GM12878 (cell line): ENCODE data around the gene TMSB4X. TPM values are rescaled to one million over a fixed set of nuclear protein-coding genes. Genes with fewer than 3 reads are reported as not detected.

Experiments
- ATAC-seq: fragments of 200-7000 bp; cut with Tn5 transposase; 3 replicates; pipeline ENCODE4 v1.9.1; 2020; ENCODE audit warnings: mild to moderate bottlenecking, moderate library complexity
- BruUV-seq: library from RNA; stranded (reverse); fragments of 400-500 nt; replicated peaks from 2 replicates; lab custom pipeline; 2021; lab: Mats Ljungman, UMichigan
- CTCF ChIA-PET: fragments of 300-600 bp; sonication (Branson Sonifier 250); formaldehyde crosslinking; extraction: SDS; loops from one replicate; lab custom pipeline; 2021; ENCODE audit warnings: inconsistent platforms; lab: Yijun Ruan, JAX
- POLR2A ChIA-PET: fragments of 350-600 bp; formaldehyde crosslinking; extraction: SDS; loops from one replicate; lab custom pipeline; 2021; ENCODE audit warnings: inconsistent platforms; lab: Charles Lee
- RAD21 ChIA-PET: fragments of 300-600 bp; sonication (Branson Sonifier 250); formaldehyde crosslinking; loops from one replicate; lab custom pipeline; 2023; ENCODE audit warnings: antibody characterized with exemption; ENCODE audit not compliant: unreplicated experiment; lab: Charles Lee
- SMC1A ChIA-PET: fragments of 300-600 bp; sonication (Branson Sonifier 250); formaldehyde crosslinking; loops from one replicate; lab custom pipeline; 2023; ENCODE audit not compliant: unreplicated experiment, uncharacterized antibody; lab: Charles Lee
- DNase-seq: peaks from one replicate; pipeline ENCODE4 v3.0.0-alpha.2; 2011; ENCODE audit warnings: low read depth, low spot score
- FAIRE-seq: peaks from 3 replicates; lab custom pipeline; 2011; peaks lifted over from hg19 to GRCh38; lab: Jason Lieb, UNC
- H2AFZ ChIP-seq: 2 replicates; pipeline ENCODE4 v1.6.0; 2011; ENCODE audit warnings: low read depth, low read length, control low read depth; ENCODE audit not compliant: control insufficient read depth
- H3K27ac ChIP-seq: 2 replicates; pipeline ENCODE4 v1.5.1; 2011; ENCODE audit warnings: control low read depth; ENCODE audit not compliant: control insufficient read depth, insufficient read depth
- H3K27me3 ChIP-seq, 2 experiments: replicated peaks in 1 of 2; 2 replicates each; pipeline versions ENCODE4 v1.6.0 to v1.6.1; 2011; ENCODE audit warnings: low read length in 1 of 2; ENCODE audit not compliant: control insufficient read depth in 2 of 2, insufficient read depth in 2 of 2
- H3K36me3 ChIP-seq, 2 experiments: 2 replicates each; pipeline ENCODE4 v1.5.1; 2011; ENCODE audit warnings: low read length in 1 of 2; ENCODE audit not compliant: control insufficient read depth in 2 of 2, insufficient read depth in 2 of 2
- H3K4me1 ChIP-seq: 2 replicates; pipeline ENCODE4 v1.6.1; 2011; ENCODE audit warnings: mild to moderate bottlenecking, low read length, moderate library complexity, mixed read lengths; ENCODE audit not compliant: control insufficient read depth, insufficient read depth
- H3K4me2 ChIP-seq: 2 replicates; pipeline ENCODE4 v1.6.0; 2011; ENCODE audit warnings: control low read depth; ENCODE audit not compliant: control insufficient read depth, insufficient read depth
- H3K4me3 ChIP-seq: fragments of 200-600 bp; sonication (generic); 2 replicates; pipeline ENCODE4 v1.5.1; 2016
- H3K79me2 ChIP-seq: 2 replicates; pipeline ENCODE4 v1.6.0; 2011; ENCODE audit warnings: low read length; ENCODE audit not compliant: control insufficient read depth, insufficient read depth
- H3K9ac ChIP-seq: 2 replicates; pipeline ENCODE4 v1.8.0; 2011; ENCODE audit warnings: low read length, control low read depth, mixed read lengths; ENCODE audit not compliant: control insufficient read depth, insufficient read depth
- H3K9me3 ChIP-seq: replicated peaks from 3 replicates; pipeline ENCODE4 v1.5.1; 2011; ENCODE audit warnings: mild to moderate bottlenecking, low read length; ENCODE audit not compliant: control insufficient read depth, insufficient read depth
- H4K20me1 ChIP-seq: 2 replicates; pipeline ENCODE4 v1.6.0; 2011; ENCODE audit not compliant: control insufficient read depth, insufficient read depth
- ASH2L ChIP-seq: fragments of 300-600, 200-600 bp; sonication (generic); IDR thresholded peaks from 2 replicates; pipeline ENCODE4 v1.6.1; 2017; ENCODE audit warnings: low read depth, mild to moderate bottlenecking, borderline replicate concordance
- EGR1 ChIP-seq, 2 experiments: IDR thresholded peaks; 1 replicate in 1 of 2; 2 replicates in 1 of 2; pipeline ENCODE4 v1.6.1; 2011 to 2012; ENCODE audit warnings: low read depth in 2 of 2, low read length in 2 of 2, borderline replicate concordance in 1 of 2, mild to moderate bottlenecking in 1 of 2, moderate library complexity in 1 of 2
- HDGF ChIP-seq: fragments of 450-650 bp; IDR thresholded peaks from 2 replicates; pipeline ENCODE4 v1.6.1; 2016; ENCODE audit warnings: antibody characterized with exemption
- JUNB ChIP-seq: IDR thresholded peaks from 2 replicates; pipeline ENCODE4 v1.6.1; 2016; ENCODE audit warnings: antibody characterized with exemption, mild to moderate bottlenecking
- PKNOX1 ChIP-seq: fragments of 450-650 bp; IDR thresholded peaks from 2 replicates; pipeline ENCODE4 v1.6.1; 2016; ENCODE audit warnings: mild to moderate bottlenecking
- SREBF2 ChIP-seq: IDR thresholded peaks from 2 replicates; pipeline ENCODE4 v1.6.1; 2012; ENCODE audit warnings: mild to moderate bottlenecking, low read length
- WRNIP1 ChIP-seq: IDR thresholded peaks from 2 replicates; pipeline ENCODE4 v1.6.1; 2011; ENCODE audit warnings: low read depth, low read length, improper control_type of control experiment, borderline replicate concordance
- ZNF384 ChIP-seq: IDR thresholded peaks from 2 replicates; pipeline ENCODE4 v1.6.1; 2012; ENCODE audit warnings: low read depth, mild to moderate bottlenecking, low read length, improper control_type of control experiment, borderline replicate concordance
- WGBS: methylation state at CpG from one replicate; pipeline ENCODE4 v1.1.6; 2016; ENCODE audit warnings: low lambda C conversion rate; ENCODE audit not compliant: insufficient replicate concordance, insufficient coverage; ENCODE audit errors: missing lambda C conversion rate; 5-methylcytosine and 5-hydroxymethylcytosine counted together
- in situ Hi-C: fragments of 300-500 bp; cut with MboI; formaldehyde crosslinking; loops from 9 replicates; pipeline ENCODE4 v1.14.3; 2018; ENCODE audit warnings: mixed read lengths
- intact Hi-C: fragments of 100-400 bp; cut with micrococcal nuclease; formaldehyde crosslinking; loops from one replicate; pipeline ENCODE4 v1.14.2; 2022; ENCODE audit not compliant: unreplicated experiment
- polyA plus RNA-seq, 11 experiments: library from polyadenylated mRNA; depleted of rRNA in 4 of 11; unstranded in 6 of 11; stranded (reverse) in 5 of 11; fragments of >200 nt; fragmentation: Nextera tagmentation in 4 of 11; fragmentation: Illumina TruSeq in 1 of 11; extraction: Ambion mirVana in 4 of 11; extraction: Trizol in 1 of 11; gene quantifications; 1 replicate in 1 of 11; 2 replicates in 10 of 11; pipeline versions ENCODE4 v1.2.1 to v1.2.3, GENCODE V29; 2011 to 2016; ENCODE audit warnings: inconsistent platforms in 2 of 11, missing spikeins in 2 of 11, low read depth in 1 of 11
- total RNA-seq, 4 experiments: library from RNA; depleted of rRNA in 3 of 4; stranded (reverse); fragments of >200 nt in 3 of 4; fragmentation: Illumina TruSeq in 1 of 4; extraction: Trizol in 1 of 4; gene quantifications; 2 replicates each; pipeline versions ENCODE4 v1.2.1 to v1.2.3, GENCODE V29; 2013 to 2021
- TF ChIP-seq, protein P1 (sequence below): fragments of 150-350 bp; IDR thresholded peaks from 2 replicates; pipeline ENCODE4 v1.6.1; 2016; ENCODE audit warnings: low read depth, low read length
- TF ChIP-seq, protein P2 (sequence below): fragments of 450-650 bp; IDR thresholded peaks from 2 replicates; pipeline ENCODE4 v1.6.1; 2016; ENCODE audit warnings: mild to moderate bottlenecking, moderate library complexity, borderline replicate concordance

TMSB4X gene
- total and polyA plus RNA-seq, 10 of the 15 experiments (the other 5 are each of a cell fraction or from before 2014, with no cell fraction given) = 13,924 to 37,234 (median 23,705) TPM

GRCh38 chrX:12949927-12950656 lies 24.8 kb upstream of the TMSB4X start (continued):
- TF ChIP-seq SREBF2 = no peak

- peak; percentile 73 for DNase-seq
- CTCF ChIA-PET = interaction anchor here (0.5 to 7.7 kb wide), 24 partner anchors 14 to 539 kb away, joined by 3 to 312 read pairs (median 4); no protein-coding TSS in a partner anchor
- TF ChIP-seq EGR1 (IDR thresholded peaks at IDR 0.05; ENCODE audit: borderline replicate concordance in 1 of 2, low read depth in 2 of 2, low read length in 2 of 2) (0 out of 3 replicates have a peak, but pooled peaks of 1 of the 2 experiments have one; percentile 4), JUNB (peak; percentile 72), ZNF384 (no peak), WRNIP1 (no peak), HDGF (peak; percentile 63), PKNOX1 (no peak), ASH2L (no peak)
- TF ChIP-seq, protein P1, sequence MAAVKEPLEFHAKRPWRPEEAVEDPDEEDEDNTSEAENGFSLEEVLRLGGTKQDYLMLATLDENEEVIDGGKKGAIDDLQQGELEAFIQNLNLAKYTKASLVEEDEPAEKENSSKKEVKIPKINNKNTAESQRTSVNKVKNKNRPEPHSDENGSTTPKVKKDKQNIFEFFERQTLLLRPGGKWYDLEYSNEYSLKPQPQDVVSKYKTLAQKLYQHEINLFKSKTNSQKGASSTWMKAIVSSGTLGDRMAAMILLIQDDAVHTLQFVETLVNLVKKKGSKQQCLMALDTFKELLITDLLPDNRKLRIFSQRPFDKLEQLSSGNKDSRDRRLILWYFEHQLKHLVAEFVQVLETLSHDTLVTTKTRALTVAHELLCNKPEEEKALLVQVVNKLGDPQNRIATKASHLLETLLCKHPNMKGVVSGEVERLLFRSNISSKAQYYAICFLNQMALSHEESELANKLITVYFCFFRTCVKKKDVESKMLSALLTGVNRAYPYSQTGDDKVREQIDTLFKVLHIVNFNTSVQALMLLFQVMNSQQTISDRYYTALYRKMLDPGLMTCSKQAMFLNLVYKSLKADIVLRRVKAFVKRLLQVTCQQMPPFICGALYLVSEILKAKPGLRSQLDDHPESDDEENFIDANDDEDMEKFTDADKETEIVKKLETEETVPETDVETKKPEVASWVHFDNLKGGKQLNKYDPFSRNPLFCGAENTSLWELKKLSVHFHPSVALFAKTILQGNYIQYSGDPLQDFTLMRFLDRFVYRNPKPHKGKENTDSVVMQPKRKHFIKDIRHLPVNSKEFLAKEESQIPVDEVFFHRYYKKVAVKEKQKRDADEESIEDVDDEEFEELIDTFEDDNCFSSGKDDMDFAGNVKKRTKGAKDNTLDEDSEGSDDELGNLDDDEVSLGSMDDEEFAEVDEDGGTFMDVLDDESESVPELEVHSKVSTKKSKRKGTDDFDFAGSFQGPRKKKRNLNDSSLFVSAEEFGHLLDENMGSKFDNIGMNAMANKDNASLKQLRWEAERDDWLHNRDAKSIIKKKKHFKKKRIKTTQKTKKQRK = no peak
- TF ChIP-seq, protein P2, sequence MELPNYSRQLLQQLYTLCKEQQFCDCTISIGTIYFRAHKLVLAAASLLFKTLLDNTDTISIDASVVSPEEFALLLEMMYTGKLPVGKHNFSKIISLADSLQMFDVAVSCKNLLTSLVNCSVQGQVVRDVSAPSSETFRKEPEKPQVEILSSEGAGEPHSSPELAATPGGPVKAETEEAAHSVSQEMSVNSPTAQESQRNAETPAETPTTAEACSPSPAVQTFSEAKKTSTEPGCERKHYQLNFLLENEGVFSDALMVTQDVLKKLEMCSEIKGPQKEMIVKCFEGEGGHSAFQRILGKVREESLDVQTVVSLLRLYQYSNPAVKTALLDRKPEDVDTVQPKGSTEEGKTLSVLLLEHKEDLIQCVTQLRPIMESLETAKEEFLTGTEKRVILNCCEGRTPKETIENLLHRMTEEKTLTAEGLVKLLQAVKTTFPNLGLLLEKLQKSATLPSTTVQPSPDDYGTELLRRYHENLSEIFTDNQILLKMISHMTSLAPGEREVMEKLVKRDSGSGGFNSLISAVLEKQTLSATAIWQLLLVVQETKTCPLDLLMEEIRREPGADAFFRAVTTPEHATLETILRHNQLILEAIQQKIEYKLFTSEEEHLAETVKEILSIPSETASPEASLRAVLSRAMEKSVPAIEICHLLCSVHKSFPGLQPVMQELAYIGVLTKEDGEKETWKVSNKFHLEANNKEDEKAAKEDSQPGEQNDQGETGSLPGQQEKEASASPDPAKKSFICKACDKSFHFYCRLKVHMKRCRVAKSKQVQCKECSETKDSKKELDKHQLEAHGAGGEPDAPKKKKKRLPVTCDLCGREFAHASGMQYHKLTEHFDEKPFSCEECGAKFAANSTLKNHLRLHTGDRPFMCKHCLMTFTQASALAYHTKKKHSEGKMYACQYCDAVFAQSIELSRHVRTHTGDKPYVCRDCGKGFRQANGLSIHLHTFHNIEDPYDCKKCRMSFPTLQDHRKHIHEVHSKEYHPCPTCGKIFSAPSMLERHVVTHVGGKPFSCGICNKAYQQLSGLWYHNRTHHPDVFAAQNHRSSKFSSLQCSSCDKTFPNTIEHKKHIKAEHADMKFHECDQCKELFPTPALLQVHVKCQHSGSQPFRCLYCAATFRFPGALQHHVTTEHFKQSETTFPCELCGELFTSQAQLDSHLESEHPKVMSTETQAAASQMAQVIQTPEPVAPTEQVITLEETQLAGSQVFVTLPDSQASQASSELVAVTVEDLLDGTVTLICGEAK = no peak
Observed at GRCh38 chrX:12950851-12951594, 23.9 kb upstream of the TMSB4X start.

More at GRCh38 chrX:12950851-12951594, 23.9 kb upstream of the TMSB4X start:
- H3K4me2 ChIP-seq = peak overlapping the region; percentile 97
- H3K36me3 ChIP-seq = no peaks in the 10 kb centered on the region
- SMC1A ChIA-PET = interaction anchor here (0.6 to 18.8 kb wide), 15 partner anchors 23 to 795 kb away, joined by 3 to 632 read pairs (median 13); partner anchors contain the start of gene TMSB4X
- no peaks in the 10 kb centered on the region for H3K9me3 ChIP-seq
- FAIRE-seq (no peak), ATAC-seq (peak; percentile 65)
- peak overlapping the region; percentile 78 for H3K9ac ChIP-seq
- WGBS = 8% methylated on average over 9 of the region's 9 CpGs
- in situ Hi-C loops = loop anchor here (5.0 to 25.0 kb wide), 4 partner anchors 136 to 1074 kb away; partner anchors contain the start of genes GEMIN8 and TCEANC
- peak overlapping the region; percentile 53; the same call in 1 of the 2 replicates for H3K4me3 ChIP-seq
- RAD21 ChIA-PET = interaction anchor here (0.6 to 15.5 kb wide), 20 partner anchors 10 to 539 kb away, joined by 3 to 549 read pairs (median 10); partner anchors contain the start of gene TMSB4X
- no peak overlapping the region; the same call in 1 of the 2 replicates for H2AFZ ChIP-seq
- BruUV-seq = no TSS peak
- H3K4me1 ChIP-seq = peaks cover 58% of the 10 kb centered on the region
- intact Hi-C loops = loop anchor here (1.0 to 10.0 kb wide), 6 partner anchors 27 to 744 kb away; no protein-coding TSS in a partner anchor
- POLR2A ChIA-PET = interaction anchor here (0.7 to 7.2 kb wide), 16 partner anchors 7 to 537 kb away, joined by 3 to 63 read pairs (median 12); partner anchors contain the start of gene TMSB4X
- H3K79me2 ChIP-seq = peaks cover 45% of the 10 kb centered on the region
- peak overlapping the region; percentile 97 for H3K27ac ChIP-seq
- no peaks in the 10 kb centered on the region for H4K20me1 ChIP-seq
- no peaks in the 10 kb centered on the region for H3K27me3 ChIP-seq
